ENCODE data around the gene SLC26A1.

GRCh38 chr4:1015746-1016145 lies 22.5 kb upstream of the SLC26A1 start:
- TF ChIP-seq CTCF (IDR thresholded peaks at IDR 0.05) (no peak), POLR2AphosphoS5 (IDR thresholded peaks at IDR 0.05; ENCODE audit: insufficient read depth in 1 of 2, low read depth in 1 of 2) (no peak)
